ENCODE measurements around the gene ELFN1.

The ELFN1 gene

GRCh38 chr7:1671594-1672451 lies 1.7 kb downstream of the ELFN1 start:
- TF ChIP-seq POLR2A (IDR thresholded peaks at IDR 0.05; ENCODE audit: low read length) (no peak), GATA1 (IDR thresholded peaks at IDR 0.05; ENCODE audit: low read depth, low read length) (no peak)
- no peak for DNase-seq

- TF ChIP-seq GATA1 (IDR thresholded peaks at IDR 0.05; ENCODE audit: low read depth, low read length) (no peak), POLR2A (IDR thresholded peaks at IDR 0.05; ENCODE audit: low read length) (no peak)
- no peak for DNase-seq
These were observed 2.9 kb downstream of the ELFN1 start for GRCh38 chr7:1672851-1673486.

GRCh38 chr7:1673581-1674118 lies 3.6 kb downstream of the ELFN1 start:
- TF ChIP-seq POLR2A (IDR thresholded peaks at IDR 0.05; ENCODE audit: low read length): no peak
- no peak for TF ChIP-seq GATA1 (IDR thresholded peaks at IDR 0.05; ENCODE audit: low read depth, low read length)
- DNase-seq: no peak

- DNase-seq: no peak
- no peak for TF ChIP-seq POLR2A (IDR thresholded peaks at IDR 0.05; ENCODE audit: low read length)
- TF ChIP-seq GATA1 (IDR thresholded peaks at IDR 0.05; ENCODE audit: low read depth, low read length): no peak
These were observed 4.3 kb downstream of the ELFN1 start for GRCh38 chr7:1674161-1675035.

- no peak for TF ChIP-seq GATA1 (IDR thresholded peaks at IDR 0.05; ENCODE audit: low read depth, low read length)
- no peak for TF ChIP-seq POLR2A (IDR thresholded peaks at IDR 0.05; ENCODE audit: low read length)
- no peak for DNase-seq
These were observed 5.1 kb downstream of the ELFN1 start for GRCh38 chr7:1675036-1675671.

- no peak for DNase-seq
These were observed 5.8 kb downstream of the ELFN1 start for GRCh38 chr7:1675673-1676549.

GRCh38 chr7:1676550-1677078 lies 6.5 kb downstream of the ELFN1 start:
- TF ChIP-seq POLR2A (IDR thresholded peaks at IDR 0.05; ENCODE audit: low read length) (no peak), GATA1 (IDR thresholded peaks at IDR 0.05; ENCODE audit: low read depth, low read length) (no peak)
- DNase-seq: no peak

More at GRCh38 chr7:1675673-1676549, 5.8 kb downstream of the ELFN1 start:
- no peak for TF ChIP-seq POLR2A (IDR thresholded peaks at IDR 0.05; ENCODE audit: low read length)

GRCh38 chr7:1677206-1678080 lies 7.4 kb downstream of the ELFN1 start:
- TF ChIP-seq GATA1 (IDR thresholded peaks at IDR 0.05; ENCODE audit: low read depth, low read length): no peak
- DNase-seq: no peak

GRCh38 chr7:1678081-1678543 lies 8.0 kb downstream of the ELFN1 start:
- DNase-seq: no peak
- no peak for TF ChIP-seq GATA1 (IDR thresholded peaks at IDR 0.05; ENCODE audit: low read depth, low read length)
- TF ChIP-seq POLR2A (IDR thresholded peaks at IDR 0.05; ENCODE audit: low read length): no peak

GRCh38 chr7:1678571-1679325 lies 8.7 kb downstream of the ELFN1 start:
- TF ChIP-seq GATA1 (IDR thresholded peaks at IDR 0.05; ENCODE audit: low read depth, low read length) (no peak), POLR2A (IDR thresholded peaks at IDR 0.05; ENCODE audit: low read length) (no peak)
- DNase-seq: no peak
